Measurements from ENCODE around the gene ADCY2.
A peak's percentile ranks its signal among the peaks of the same experiment; 100 is the strongest.

ADCY2 gene

DNA sequence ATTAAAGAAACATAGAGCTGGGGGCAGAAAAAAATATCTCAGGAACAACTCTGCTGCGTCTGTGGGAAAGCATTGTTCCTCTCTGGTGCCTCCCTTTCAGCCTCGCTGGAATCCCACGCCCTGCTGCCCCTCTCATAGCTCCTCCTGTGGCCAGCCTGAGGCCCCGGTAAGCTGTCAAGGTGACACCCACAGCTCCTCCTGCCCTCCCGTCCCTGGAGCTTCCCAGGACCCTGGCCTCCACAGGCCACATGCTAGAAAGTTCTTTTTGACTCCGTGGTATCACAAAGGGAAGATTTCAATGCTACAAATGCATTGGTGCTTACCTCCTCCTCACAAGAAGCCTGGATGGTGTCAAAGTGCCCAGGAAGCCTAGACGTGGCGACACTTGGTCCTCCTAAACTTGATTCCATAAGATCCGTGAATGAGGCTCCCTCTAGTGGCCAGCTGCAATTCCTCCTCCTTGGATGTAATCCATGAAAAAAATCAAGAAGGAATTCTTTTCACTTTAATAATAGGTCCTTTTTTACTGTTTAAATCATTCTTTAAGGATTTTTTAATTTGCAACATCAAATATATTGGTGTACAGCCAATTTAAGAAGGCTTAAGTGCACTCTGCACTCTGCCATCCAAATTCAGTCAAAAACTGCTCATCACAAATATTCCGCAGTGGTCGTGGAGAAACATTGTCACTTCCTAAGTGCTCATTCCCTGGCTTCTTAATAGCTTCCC is 350.1 kb downstream of the ADCY2 start:
- DNase-seq (ENCODE audit: low read depth): peak; percentile 17

DNA sequence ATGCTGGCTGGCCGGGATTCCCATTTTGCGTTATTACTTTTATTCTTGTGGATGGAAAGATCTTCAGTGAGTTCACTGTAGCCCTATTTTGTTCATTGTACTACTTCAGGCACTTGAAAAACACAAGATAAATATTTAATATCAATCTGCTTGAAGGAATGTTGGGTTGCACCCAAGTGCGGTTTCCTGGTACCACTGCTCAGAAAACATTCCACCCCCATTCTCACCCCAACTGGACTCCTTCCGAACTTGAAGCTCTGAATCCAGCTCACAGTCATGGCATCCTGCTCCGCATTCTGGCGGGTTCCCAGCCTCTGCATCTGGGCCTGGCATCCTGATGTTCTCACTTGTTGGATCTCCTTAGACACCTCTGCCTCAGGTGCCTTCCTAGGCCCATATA is 351.8 kb downstream of the ADCY2 start:
- DNase-seq (ENCODE audit: low read depth): no peak

DNA sequence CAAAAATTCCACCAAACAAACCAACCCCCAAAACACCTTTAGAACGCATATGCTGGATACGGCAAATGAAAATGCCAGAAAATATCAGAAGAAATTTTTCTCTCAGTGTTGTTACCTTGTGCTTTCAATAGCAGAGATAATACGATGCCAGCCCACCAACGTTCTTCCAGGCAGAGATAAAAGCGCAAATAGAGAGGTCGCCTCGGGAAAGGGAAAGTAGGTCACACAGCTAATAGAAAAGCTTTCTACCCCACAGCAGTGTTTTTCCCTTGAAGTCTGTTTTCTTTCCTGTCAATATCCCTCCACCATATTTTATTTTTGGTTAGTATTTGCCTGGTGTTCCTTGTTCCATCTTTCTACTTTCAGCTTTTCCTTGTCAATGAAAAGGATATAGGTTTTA is 353.7 kb downstream of the ADCY2 start:
- DNase-seq (ENCODE audit: low read depth): no peak

DNA sequence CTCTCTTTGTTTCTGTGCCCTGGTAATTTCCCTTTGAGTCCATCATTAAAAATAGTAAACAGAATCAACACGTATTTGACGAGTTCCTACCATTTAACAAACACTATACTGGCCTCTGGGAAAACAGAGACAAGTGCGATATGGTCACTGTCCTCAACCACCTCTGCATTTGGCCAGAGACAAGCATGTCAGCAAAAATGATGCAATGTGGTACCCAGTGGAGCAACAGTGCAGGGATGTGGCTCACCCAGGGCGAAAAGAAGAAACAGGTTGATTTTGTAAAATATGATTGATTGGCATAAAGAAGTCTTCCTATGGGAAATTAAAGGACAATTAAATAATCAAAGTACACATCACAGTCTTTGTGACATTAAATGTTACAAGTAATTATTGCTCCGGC is 355.9 kb downstream of the ADCY2 start:
- DNase-seq (ENCODE audit: low read depth): no peak

DNA sequence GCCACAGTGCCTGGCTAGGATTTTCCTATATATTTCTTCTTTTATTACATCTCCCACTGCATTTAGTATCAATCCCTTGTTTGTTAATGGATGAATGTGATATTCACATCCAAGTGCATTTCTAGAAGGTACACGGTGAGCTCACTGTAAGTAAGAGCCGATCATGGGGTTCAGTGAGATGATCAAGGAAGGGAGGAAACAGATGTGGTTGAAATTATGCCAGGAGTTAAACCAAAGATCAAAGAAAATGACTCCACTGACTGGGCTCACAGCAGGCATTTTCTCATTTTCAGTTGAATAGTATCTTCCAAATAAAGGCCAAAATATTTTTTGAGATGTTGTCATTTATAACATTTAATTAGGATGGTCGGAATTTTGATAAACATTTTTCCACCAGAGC is 357.2 kb downstream of the ADCY2 start:
- no peak for DNase-seq (ENCODE audit: low read depth)

DNA sequence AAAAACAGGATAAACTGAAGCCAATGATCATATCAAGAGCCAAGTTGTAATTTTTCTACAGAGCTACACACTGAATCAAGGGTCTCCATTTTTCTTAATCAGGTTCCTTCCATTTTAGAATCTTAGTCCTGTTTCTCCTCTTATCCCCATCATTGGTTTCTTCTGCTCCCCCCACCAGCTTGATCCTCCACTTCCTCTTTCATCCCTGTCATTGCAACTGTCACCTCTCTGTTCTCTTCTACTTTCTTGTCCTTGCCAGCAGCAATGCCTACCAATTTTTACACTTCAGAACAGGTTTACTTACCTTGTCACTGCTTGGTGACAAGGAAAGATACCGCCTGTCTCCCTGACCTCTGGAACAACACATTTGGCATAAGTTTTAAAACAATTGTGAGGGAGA is 357.7 kb downstream of the ADCY2 start:
- DNase-seq (ENCODE audit: low read depth): no peak

DNA sequence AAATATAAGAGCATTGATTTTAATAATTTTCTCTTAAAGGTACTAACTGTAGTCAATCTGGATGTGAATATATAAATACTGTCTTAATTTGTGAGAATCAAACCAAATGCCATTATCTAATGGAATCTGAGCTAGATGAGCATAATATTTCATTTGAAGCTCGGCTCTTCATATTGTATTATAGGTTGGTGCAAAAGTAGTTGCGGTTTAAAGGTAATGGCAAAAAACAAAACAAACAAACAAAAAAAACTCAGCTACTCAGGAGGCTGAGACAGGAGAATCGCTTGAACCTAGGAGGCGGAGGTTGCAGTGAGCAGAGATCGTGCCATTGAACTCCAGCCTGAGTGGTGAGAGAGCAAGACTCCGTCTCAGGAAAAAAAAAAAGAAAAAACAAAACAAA is 358.6 kb downstream of the ADCY2 start:
- DNase-seq (ENCODE audit: low read depth): no peak

DNA sequence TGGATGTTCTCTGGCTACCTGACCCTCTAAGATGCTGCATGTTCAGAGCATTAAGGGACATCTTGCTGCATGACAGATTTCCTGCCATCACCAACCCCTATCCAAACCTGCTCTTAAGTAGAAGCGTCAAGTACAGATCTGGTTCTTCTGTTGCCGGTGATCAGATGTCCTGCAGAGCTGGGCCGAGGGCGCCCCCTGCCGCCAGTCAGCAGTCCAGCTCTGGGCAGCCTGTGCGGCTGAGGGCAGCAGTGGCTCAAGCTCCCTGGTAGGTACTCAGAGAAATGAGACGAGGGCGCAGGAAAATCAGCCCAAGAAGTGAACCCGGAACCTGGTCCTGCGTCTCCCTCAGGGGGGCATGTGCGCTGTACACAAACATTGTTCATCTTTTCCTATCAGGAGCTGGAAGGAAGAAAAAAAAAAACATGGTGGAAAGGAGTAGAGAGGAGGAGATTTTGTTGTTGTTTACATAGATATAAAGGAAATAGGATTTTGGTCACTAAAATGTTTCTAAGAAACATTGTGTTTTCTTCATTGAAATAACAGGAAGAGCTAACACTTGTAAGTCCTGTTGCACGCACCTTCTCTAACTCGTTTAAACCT is 359.2 kb downstream of the ADCY2 start:
- no peak for DNase-seq (ENCODE audit: low read depth)

DNA sequence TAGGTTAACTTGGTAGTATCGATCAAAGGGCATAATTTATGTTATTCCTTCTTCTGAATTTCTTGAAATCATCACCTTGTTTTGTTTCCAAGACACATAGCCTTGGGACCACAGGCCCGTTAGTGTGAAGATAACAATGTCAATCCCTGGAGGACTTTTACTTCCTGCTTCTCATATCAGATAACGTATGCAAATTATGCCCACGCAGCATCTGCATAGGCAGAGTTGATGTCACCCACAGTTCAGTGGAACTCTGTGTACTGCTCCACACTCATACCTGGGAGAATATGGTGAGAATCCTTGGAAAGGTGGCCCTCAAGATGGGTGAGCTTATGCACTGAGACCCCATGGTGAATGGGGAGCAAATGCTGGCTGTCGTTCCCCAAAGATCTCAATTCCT is 360.0 kb downstream of the ADCY2 start:
- no peak for DNase-seq (ENCODE audit: low read depth)

DNA sequence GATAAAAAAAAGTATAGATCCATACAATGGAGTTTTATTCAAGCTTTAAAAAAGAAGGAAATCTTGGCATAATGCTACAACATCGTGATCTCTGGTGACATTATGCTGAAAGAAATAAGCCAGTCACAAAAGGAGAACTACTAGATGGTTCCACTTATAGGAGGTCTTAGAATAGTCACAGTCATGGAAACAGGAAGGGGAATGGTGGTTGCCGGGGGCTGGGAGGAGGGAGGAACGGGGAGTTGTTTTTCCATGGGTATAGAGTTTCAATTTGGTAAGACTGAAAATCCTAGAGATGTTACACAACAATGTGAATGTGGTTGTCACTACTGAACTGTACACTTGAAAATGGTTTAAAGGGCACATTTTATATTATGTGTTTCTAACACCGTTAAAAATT is 360.5 kb downstream of the ADCY2 start:
- DNase-seq (ENCODE audit: low read depth): no peak

DNA sequence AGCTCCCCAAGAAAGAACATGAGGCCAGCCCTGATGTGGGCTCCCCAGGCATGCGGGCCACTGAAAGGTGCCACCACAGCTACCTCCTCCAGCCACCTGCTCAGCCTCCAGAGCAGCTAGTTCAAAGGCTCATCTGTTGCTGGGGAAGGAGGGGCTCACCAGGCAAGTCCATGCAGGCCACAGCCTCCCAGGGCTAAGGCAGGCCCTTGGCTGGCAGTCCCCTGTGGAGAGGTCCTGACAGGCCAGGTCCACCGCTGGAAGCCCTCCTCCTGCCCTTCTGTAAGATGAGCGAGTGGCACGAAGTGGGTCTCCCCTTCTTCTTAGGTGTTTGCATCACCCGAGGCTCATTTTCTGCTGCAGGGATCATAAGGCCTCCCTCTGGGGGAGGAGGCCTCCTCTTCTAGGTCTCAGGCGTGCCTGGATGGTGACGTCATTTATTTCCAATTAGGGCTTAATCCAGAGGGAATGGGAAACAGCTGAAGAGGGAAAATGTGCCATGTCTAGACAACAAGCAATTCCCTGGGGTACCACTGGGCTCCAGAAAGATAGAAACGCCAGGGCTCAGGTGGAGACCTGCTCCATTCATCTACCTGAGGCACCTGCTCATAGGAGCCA is 363.4 kb downstream of the ADCY2 start:
- no peak for DNase-seq (ENCODE audit: low read depth)

DNA sequence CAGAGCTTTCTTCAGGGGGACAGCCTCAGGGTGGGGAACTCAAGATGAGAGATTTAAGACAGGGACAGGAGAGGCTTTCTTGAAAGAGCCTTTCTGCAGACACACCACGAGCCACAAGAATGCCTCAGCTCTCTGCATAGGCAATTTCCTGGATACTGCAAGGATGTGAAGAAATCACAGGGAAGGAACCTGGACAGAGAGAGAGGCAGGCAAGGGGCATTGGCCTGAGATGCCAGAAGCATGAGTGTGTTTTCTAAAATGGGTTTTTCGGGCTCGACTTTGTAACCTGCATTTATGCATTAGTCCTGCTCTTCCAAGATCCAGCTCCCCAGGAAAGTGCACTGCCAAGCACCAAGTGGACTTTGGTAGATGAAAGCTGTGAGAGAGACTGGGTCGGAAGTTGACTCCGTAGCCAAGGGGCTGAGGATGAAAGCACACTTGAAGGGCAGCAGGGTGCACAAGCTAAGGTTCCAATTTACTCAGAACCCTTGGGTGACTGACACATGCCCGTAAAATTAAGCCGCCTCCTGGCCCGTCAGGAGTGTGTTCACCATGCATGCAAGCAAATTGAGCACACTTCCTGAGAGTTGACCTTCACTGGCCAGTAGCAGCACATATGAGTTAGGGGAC is 364.1 kb downstream of the ADCY2 start:
- DNase-seq (ENCODE audit: low read depth): no peak

DNA sequence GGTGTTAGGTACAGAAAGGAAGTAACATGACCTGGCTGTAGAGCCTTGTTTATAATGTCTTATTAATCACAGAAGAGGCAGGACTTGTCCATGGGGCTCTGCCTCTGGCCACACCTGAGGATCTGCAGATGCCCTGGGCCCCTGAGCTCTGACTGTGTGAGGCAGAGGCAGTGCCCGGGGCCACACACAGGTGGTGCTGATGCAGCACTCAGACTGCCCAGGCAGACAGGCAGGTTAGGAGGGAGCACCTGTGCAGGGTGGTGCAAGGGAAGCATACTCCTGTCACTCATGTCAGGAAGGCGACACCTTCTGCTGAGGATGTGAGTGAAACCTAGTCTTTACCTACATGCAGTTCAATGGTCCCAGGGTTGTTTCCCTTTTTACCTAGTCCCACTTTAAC is 366.3 kb downstream of the ADCY2 start:
- DNase-seq (ENCODE audit: low read depth): no peak

DNA sequence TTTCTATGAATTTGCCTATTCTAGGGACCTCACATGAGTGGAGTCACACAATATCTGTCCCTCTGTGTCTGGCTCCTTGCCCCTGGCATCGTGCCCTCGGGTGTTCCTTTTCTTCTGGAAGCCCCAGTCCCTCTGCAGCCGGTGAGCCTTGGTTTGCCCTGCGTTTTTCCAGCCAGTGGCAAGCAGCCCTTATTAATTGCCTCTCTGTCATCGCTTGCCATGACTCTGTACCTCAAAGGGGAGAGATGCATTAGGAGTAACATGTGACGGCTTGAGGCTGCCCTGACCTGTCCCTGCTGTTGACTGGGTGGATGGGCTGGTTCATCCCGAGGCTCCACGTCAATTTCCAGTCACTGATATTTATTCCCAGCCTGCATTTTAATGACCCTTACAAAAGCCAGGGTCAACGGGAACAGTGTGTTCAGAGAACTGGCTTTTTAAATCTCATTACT is 367.7 kb downstream of the ADCY2 start:
- DNase-seq (ENCODE audit: low read depth): no peak

DNA sequence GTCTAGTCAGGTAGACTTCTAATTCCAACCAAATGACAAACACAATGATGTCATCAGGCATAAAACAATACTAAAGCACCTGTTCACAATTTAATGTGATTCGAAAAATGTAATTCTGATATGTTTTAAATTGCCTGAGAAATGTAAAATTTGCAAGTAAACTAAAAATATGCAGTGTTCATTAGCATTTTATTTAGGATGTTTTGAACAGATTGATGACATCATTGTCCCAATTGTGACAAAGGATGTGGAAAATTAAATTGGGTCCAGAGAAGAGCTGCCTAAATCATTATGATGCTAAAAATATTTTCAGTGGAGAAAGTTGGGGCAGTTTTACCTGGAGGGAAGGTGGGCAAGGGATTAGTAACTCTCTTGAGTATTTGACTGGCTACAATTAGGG is 368.5 kb downstream of the ADCY2 start:
- DNase-seq (ENCODE audit: low read depth): no peak

DNA sequence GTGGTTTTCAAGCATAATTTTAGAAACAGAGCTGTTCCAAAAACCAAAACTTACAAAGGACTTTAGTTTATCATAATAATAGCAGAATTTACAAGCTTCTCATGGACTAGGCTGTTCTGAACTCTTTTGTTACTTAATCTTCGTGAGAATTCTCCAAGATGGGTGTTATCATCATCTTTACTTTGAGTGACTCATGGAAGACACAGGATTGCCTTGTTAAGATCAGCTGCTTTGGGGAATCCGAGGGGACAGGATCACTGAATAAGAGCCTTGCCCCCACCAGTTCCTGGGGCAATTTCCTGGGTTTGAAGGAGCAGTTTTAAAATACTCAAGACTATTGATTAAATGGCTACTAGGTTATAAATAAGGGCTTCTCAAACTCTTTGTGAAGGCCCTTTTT is 374.5 kb downstream of the ADCY2 start:
- no peak for DNase-seq (ENCODE audit: low read depth)

DNA sequence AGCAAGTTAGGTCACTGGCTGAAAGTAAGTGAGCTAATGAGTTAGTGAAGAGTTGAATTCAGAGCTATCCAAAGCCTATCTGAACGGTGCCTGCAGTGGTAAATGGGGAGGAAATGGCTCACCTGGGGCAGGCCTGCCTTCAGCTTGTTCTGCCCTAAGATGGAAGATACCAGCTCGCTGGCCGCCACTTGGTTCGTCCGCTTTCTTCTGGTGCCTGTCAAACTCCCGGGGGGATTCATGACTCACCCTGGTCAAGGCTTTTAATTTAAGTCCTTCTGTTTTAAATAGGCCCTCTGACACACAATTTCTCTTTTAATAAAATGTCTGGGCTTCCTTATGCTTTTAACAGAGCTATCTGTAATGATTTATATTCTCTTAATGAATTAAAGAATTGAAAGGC is 376.2 kb downstream of the ADCY2 start:
- no peak for DNase-seq (ENCODE audit: low read depth)

DNA sequence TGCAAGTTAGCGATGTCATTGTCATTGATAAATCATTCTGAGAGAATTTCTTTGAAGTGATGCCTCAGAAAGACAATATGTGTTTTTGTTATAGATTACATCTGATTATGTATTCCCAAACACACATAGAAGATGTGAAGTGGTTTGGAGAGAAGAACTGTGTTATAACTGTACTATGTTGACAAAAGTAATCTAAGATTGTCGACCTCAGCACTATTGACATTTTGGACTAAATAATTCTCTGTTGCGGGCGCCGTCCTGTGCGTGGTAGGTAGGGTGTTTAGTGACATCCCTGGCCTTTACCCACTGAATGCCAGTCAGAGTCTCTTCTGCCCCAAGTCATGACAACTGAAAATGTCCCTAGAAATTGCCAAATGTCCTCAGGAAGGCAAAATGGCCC is 377.2 kb downstream of the ADCY2 start:
- DNase-seq (ENCODE audit: low read depth): no peak

DNA sequence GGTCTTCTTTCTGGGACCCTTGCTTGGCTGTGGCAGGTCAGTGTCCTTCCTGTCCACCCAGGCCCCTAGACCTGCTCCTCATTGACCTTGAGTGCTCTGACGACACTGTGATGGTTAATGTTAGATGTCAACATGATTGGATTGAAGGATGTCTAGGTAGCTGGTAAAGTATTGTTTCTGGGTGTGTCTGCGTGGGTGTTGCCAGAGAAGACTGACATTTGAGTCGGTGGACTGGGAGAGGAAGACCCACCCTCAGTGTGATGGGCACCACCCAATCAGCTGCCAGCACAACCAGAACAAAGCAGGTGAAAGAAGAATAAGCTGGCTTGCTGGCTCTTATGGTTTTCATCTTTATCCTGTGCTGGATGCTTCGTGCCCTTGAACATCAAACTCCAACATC is 380.5 kb downstream of the ADCY2 start:
- no peak for DNase-seq (ENCODE audit: low read depth)

DNA sequence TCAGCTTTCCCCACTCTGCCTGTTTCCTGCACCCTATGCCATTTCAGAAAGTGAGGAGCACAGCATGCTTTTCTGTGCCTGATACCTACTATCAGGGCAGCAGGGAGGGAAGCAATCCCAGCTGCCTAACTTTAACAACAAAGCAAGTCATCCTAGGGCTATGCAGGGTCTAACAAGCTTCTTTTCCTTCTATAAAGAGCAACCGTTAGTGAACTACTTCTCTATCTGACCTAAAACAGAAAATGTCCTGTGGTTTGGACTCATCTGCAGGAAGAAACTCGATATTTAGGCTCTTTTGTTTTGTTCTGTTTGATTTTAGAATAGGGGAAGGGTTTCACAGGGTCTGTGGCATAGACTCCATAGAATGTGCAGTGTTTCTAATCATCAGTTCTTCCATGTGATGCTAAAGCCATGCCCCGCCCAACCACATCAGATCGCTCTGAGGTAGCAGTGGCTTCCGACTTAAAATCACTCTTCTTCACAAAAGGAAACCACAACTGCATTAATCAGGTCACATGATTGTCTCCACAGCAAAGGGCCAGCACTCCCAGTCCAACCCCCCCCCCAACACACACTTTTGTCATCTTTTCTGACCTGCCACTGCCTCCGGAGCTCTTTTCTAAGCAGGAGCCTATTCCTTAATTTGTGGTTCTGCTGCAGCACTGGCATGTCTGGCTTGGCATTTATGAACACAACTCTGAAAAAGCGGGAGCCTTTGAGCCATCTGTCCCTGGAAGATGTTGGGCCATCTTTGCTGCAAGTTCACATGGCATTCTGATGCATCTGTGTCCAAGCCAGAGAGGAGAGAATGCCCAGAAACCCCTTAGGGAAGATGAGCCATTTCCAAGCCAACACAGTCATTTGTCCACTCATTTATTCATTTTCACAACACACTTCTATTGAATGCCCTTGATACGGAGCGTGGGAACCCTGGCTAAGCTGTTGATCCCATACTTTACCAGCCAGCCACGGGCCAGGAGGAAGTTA is 383.4 kb downstream of the ADCY2 start:
- DNase-seq (ENCODE audit: low read depth): no peak

DNA sequence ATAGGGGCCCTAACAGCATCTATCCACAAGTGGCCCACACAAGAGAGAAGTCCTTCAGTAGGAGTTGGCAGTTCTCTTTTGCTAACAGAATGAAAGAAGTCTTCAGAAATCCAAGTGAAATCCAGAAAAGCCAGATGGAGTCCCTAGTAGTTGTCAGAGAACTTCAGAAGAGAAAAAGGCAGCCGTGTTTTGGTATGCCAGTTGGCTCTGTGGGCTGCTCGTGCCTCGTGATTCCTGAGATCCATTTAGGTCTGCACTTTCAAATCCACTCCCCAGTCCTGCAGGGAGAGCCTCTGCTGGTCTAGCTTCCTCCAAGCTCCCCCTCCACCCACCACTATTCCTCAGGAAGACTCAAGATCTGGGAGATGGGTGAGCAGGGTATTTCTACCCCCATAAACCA is 386.0 kb downstream of the ADCY2 start:
- no peak for DNase-seq (ENCODE audit: low read depth)
